HepG2 (cell line): ENCODE results near the gene KRTAP5-6. TPM values are rescaled to one million over a fixed set of nuclear protein-coding genes. Genes with fewer than 3 reads are reported as not detected.
"Not testable (repeated sequence)": the region's sequence is repeated elsewhere in the genome, so short reads cannot be mapped to it uniquely, and the experiment has no call there.

Experiments used
- BORCS8-MEF2B ChIP-seq: sonication (generic); formaldehyde crosslinking; IDR thresholded peaks from 2 replicates; pipeline ENCODE4 v1.8.0; 2022; ENCODE audit warnings: mild to moderate bottlenecking, missing genetic modification reagents
- CREB1 ChIP-seq, 2 experiments: fragments of 450-650 bp in 1 of 2; IDR thresholded peaks; 2 replicates each; pipeline ENCODE4 v1.6.1; 2016 to 2017; ENCODE audit warnings: control low read depth in 1 of 2, mild to moderate bottlenecking in 1 of 2, missing compliant biosample characterization in 1 of 2, missing genetic modification characterization in 1 of 2
- LCORL ChIP-seq, 2 experiments: fragments of 450-650 bp in 1 of 2; sonication (generic) in 1 of 2; formaldehyde crosslinking in 1 of 2; IDR thresholded peaks; 2 replicates each; pipeline versions ENCODE4 v1.5.0 to v1.6.1; 2017 to 2020; ENCODE audit warnings: antibody characterized with exemption in 1 of 2, missing genetic modification reagents in 1 of 2
- RAD21 ChIP-seq: fragments of 450-650 bp; formaldehyde crosslinking; IDR thresholded peaks from 2 replicates; pipeline ENCODE4 v1.5.0; 2020; ENCODE audit warnings: mild to moderate bottlenecking
- SALL2 ChIP-seq: sonication (generic); formaldehyde crosslinking; IDR thresholded peaks from 2 replicates; pipeline ENCODE4 v1.8.1; 2023; ENCODE audit warnings: mild to moderate bottlenecking, missing genetic modification reagents, inconsistent platforms
- SAP130 ChIP-seq: IDR thresholded peaks from 2 replicates; pipeline ENCODE4 v1.6.1; 2016; ENCODE audit warnings: low read depth
- STAG1 ChIP-seq: sonication (generic); formaldehyde crosslinking; IDR thresholded peaks from 2 replicates; pipeline ENCODE4 v1.4.0; 2020; ENCODE audit warnings: missing genetic modification reagents
- YY1 ChIP-seq: IDR thresholded peaks from 2 replicates; pipeline ENCODE4 v1.6.1; 2011; ENCODE audit warnings: low read length, low read depth, moderate library complexity, mild to moderate bottlenecking; ENCODE audit not compliant: insufficient read depth, insufficient replicate concordance
- ZNF136 ChIP-seq: sonication (generic); formaldehyde crosslinking; IDR thresholded peaks from 2 replicates; pipeline ENCODE4 v1.8.1; 2022; ENCODE audit warnings: low read depth, mild to moderate bottlenecking, moderate library complexity, missing genetic modification reagents
- ZNF232 ChIP-seq: sonication (generic); formaldehyde crosslinking; IDR thresholded peaks from 2 replicates; pipeline ENCODE4 v1.4.0; 2020; ENCODE audit warnings: missing genetic modification reagents, borderline replicate concordance
- ZNF34 ChIP-seq: sonication (generic); formaldehyde crosslinking; IDR thresholded peaks from 2 replicates; pipeline ENCODE4 v1.4.0; 2020; ENCODE audit warnings: mild to moderate bottlenecking, missing genetic modification reagents, borderline replicate concordance
- ZNF644 ChIP-seq: IDR thresholded peaks from 2 replicates; pipeline ENCODE4 v1.6.1; 2016; ENCODE audit warnings: low read depth
- polyA plus RNA-seq, 8 experiments: library from polyadenylated mRNA; depleted of rRNA in 3 of 8; stranded (reverse) in 7 of 8; unstranded in 1 of 8; fragments of >200 nt; fragmentation: Illumina TruSeq in 4 of 8; extraction: Trizol in 4 of 8; gene quantifications; 2 replicates each; pipeline versions ENCODE4 v1.2.1 to v1.2.3, GENCODE V29; 2011 to 2016; ENCODE audit warnings: low read depth in 4 of 8, missing spikeins in 1 of 8, mixed read lengths in 1 of 8; ENCODE audit not compliant: insufficient read depth in 1 of 8
- total RNA-seq, 5 experiments: library from RNA; depleted of rRNA; stranded (reverse); fragments of >200 nt; fragmentation: Illumina TruSeq; extraction: Trizol; gene quantifications; 2 replicates each; pipeline ENCODE4 v1.2.3, GENCODE V29; 2016; ENCODE audit warnings: low read depth in 1 of 5
- TF ChIP-seq, protein P1 (sequence below): sonication (generic); formaldehyde crosslinking; IDR thresholded peaks from 2 replicates; pipeline ENCODE4 v1.8.0; 2022; ENCODE audit warnings: missing genetic modification reagents, mild to moderate bottlenecking, moderate library complexity, borderline replicate concordance
- TF ChIP-seq, protein P2 (sequence below): sonication (generic); formaldehyde crosslinking; IDR thresholded peaks from 2 replicates; pipeline ENCODE4 v1.5.0; 2020; ENCODE audit warnings: missing genetic modification reagents, mild to moderate bottlenecking, borderline replicate concordance
- TF ChIP-seq, protein P3 (sequence below): sonication (generic); formaldehyde crosslinking; IDR thresholded peaks from 2 replicates; pipeline ENCODE4 v1.4.0; 2020; ENCODE audit warnings: missing genetic modification reagents
- TF ChIP-seq, protein P4 (sequence below): sonication (generic); formaldehyde crosslinking; IDR thresholded peaks from 2 replicates; pipeline ENCODE4 v1.8.0; 2022; ENCODE audit warnings: mild to moderate bottlenecking, missing genetic modification reagents
- TF ChIP-seq, protein P5 (sequence below), 2 experiments: sonication (generic) in 1 of 2; formaldehyde crosslinking in 1 of 2; IDR thresholded peaks; 2 replicates each; pipeline versions ENCODE4 v1.4.0 to v1.6.1; 2018 to 2020; ENCODE audit warnings: missing genetic modification reagents in 2 of 2, borderline replicate concordance in 1 of 2, low read depth in 1 of 2, mild to moderate bottlenecking in 1 of 2, missing biosample characterization in 1 of 2

KRTAP5-6 gene
- total and polyA plus RNA-seq, 2 of the 13 experiments (the other 11 are each of a cell fraction or from before 2014, with no cell fraction given) = not detected

DNA sequence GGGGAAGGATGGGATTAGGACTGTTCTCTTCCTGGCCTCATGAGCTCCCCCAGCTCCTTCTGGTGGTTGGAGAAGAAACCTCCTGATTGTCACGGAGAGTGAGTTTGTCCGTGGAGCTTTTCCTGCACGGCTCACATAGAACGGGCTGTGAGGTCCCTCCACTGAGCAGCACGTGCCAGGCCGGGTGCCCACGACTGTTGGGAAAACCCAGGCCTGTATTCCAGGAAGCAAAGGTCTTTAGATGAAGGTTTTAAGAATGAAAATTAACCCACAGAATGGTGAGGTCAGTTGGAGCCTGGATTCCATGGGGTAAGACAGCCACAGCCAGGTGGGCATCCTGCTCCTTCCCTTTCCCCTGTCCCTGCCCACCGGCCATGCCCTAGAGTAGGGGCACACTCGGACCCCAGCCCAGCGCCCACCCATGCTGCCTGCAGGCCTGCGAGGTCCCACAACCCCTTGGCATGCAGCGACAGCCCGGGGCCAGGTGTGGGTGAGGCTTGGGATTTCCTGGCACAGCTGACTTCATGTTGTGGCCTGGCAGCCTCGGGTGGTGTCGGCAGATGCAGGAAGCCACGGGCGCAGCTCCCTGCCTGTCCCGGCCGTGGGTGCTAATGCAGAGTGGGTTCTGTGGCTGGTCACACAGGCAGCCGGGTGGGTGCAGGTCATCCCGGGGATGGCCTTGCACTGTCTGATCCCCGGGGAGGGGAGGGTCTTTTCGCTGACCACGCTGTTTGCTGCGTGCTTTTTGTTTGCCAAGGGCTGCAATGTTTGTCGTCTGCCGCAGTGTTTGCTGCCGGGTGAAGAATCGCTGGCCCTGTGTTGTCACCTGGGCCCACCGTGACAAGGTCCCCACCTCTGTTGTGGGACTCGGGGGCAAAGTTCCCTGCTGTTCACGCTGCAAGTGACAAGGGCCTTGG, 7.5 kb upstream of the KRTAP5-6 start (continued):
- TF ChIP-seq ZNF34 (peak; percentile 43; the same call in 1 of the 2 replicates), SAP130 (peak; percentile 90), ZNF136 (CRISPR knock-in tag) (peak; percentile 42; the same call in 1 of the 2 replicates), ZNF232 (CRISPR knock-in tag) (peak; percentile 48; the same call in 1 of the 2 replicates), YY1 (peak; percentile 47), ZNF644 (CRISPR knock-in tag) (0 out of 2 replicates have a peak, but pooled peaks have one; percentile 29), RAD21 (peak; percentile 19; the same call in 1 of the 2 replicates), BORCS8-MEF2B (CRISPR knock-in tag) (peak; percentile 95; the same call in 1 of the 2 replicates), CREB1 (IDR thresholded peaks at IDR 0.05) (peak; percentile 71), STAG1 (CRISPR knock-in tag) (peak; percentile 37), LCORL (CRISPR knock-in tag; IDR thresholded peaks at IDR 0.05) (peak; percentile 88), SALL2 (CRISPR knock-in tag) (peak; percentile 87)
- TF ChIP-seq, protein P1, sequence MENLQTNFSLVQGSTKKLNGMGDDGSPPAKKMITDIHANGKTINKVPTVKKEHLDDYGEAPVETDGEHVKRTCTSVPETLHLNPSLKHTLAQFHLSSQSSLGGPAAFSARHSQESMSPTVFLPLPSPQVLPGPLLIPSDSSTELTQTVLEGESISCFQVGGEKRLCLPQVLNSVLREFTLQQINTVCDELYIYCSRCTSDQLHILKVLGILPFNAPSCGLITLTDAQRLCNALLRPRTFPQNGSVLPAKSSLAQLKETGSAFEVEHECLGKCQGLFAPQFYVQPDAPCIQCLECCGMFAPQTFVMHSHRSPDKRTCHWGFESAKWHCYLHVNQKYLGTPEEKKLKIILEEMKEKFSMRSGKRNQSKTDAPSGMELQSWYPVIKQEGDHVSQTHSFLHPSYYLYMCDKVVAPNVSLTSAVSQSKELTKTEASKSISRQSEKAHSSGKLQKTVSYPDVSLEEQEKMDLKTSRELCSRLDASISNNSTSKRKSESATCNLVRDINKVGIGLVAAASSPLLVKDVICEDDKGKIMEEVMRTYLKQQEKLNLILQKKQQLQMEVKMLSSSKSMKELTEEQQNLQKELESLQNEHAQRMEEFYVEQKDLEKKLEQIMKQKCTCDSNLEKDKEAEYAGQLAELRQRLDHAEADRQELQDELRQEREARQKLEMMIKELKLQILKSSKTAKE (CRISPR knock-in tag) = peak; percentile 97
- TF ChIP-seq, protein P2, sequence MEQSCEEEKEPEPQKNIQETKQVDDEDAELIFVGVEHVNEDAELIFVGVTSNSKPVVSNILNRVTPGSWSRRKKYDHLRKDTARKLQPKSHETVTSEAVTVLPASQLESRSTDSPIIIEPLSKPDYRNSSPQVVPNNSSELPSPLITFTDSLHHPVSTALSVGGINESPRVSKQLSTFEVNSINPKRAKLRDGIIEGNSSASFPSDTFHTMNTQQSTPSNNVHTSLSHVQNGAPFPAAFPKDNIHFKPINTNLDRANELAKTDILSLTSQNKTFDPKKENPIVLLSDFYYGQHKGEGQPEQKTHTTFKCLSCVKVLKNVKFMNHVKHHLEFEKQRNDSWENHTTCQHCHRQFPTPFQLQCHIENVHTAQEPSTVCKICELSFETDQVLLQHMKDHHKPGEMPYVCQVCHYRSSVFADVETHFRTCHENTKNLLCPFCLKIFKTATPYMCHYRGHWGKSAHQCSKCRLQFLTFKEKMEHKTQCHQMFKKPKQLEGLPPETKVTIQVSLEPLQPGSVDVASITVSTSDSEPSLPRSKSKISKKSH (CRISPR knock-in tag) = 0 out of 2 replicates have a peak, but pooled peaks have one; percentile 67
- TF ChIP-seq, protein P3, sequence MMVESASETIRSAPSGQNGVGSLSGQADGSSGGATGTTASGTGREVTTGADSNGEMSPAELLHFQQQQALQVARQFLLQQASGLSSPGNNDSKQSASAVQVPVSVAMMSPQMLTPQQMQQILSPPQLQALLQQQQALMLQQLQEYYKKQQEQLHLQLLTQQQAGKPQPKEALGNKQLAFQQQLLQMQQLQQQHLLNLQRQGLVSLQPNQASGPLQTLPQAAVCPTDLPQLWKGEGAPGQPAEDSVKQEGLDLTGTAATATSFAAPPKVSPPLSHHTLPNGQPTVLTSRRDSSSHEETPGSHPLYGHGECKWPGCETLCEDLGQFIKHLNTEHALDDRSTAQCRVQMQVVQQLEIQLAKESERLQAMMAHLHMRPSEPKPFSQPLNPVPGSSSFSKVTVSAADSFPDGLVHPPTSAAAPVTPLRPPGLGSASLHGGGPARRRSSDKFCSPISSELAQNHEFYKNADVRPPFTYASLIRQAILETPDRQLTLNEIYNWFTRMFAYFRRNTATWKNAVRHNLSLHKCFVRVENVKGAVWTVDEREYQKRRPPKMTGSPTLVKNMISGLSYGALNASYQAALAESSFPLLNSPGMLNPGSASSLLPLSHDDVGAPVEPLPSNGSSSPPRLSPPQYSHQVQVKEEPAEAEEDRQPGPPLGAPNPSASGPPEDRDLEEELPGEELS = peak; percentile 98
- TF ChIP-seq, protein P4, sequence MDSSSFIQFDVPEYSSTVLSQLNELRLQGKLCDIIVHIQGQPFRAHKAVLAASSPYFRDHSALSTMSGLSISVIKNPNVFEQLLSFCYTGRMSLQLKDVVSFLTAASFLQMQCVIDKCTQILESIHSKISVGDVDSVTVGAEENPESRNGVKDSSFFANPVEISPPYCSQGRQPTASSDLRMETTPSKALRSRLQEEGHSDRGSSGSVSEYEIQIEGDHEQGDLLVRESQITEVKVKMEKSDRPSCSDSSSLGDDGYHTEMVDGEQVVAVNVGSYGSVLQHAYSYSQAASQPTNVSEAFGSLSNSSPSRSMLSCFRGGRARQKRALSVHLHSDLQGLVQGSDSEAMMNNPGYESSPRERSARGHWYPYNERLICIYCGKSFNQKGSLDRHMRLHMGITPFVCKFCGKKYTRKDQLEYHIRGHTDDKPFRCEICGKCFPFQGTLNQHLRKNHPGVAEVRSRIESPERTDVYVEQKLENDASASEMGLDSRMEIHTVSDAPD (CRISPR knock-in tag) = 0 out of 2 replicates have a peak, but pooled peaks have one; percentile 69
- not testable (repeated sequence) for TF ChIP-seq CREB1 (CRISPR knock-in tag; IDR thresholded peaks at IDR 0.05); LCORL (IDR thresholded peaks at IDR 0.05)
- TF ChIP-seq, protein P5, sequence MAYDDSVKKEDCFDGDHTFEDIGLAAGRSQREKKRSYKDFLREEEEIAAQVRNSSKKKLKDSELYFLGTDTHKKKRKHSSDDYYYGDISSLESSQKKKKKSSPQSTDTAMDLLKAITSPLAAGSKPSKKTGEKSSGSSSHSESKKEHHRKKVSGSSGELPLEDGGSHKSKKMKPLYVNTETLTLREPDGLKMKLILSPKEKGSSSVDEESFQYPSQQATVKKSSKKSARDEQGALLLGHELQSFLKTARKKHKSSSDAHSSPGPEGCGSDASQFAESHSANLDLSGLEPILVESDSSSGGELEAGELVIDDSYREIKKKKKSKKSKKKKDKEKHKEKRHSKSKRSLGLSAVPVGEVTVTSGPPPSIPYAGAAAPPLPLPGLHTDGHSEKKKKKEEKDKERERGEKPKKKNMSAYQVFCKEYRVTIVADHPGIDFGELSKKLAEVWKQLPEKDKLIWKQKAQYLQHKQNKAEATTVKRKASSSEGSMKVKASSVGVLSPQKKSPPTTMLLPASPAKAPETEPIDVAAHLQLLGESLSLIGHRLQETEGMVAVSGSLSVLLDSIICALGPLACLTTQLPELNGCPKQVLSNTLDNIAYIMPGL (CRISPR knock-in tag; IDR thresholded peaks at IDR 0.05; ENCODE audit: borderline replicate concordance in 1 of 2, low read depth in 1 of 2) = peak; percentile 17 to 83; a peak in 2 of 4 replicates
